MM.1S (cell line): Measurements from ENCODE around the gene HEPACAM.

ENCODE experiments used
- DNase-seq: peaks from one replicate; pipeline ENCODE4 v3.0.0-alpha.2; 2015
- H2AFZ ChIP-seq: fragments of 300-600 bp; sonication (generic); 2 replicates; pipeline ENCODE4 v1.6.0; 2016; ENCODE audit warnings: antibody characterized with exemption, low read length
- H3F3A ChIP-seq: fragments of 300-600 bp; sonication (generic); 2 replicates; pipeline ENCODE4 v1.6.1; 2016; ENCODE audit warnings: mild to moderate bottlenecking, antibody characterized with exemption, low read length, moderate library complexity, mixed read lengths; ENCODE audit not compliant: insufficient read depth
- H3K27ac ChIP-seq: fragments of 300-600 bp; sonication (generic); 2 replicates; pipeline ENCODE4 v1.5.1; 2016; ENCODE audit warnings: mild to moderate bottlenecking, low read length
- H3K27me3 ChIP-seq: fragments of 300-600 bp; sonication (generic); replicated peaks from 2 replicates; pipeline ENCODE4 v1.6.0; 2016; ENCODE audit warnings: low read length; ENCODE audit not compliant: insufficient read depth
- H3K36me3 ChIP-seq: fragments of 300-600 bp; sonication (generic); replicated peaks from 2 replicates; pipeline ENCODE4 v1.6.1; 2016; ENCODE audit warnings: mild to moderate bottlenecking, low read length, mixed read lengths; ENCODE audit not compliant: insufficient read depth
- H3K4me1 ChIP-seq: fragments of 300-600 bp; sonication (generic); 2 replicates; pipeline ENCODE4 v1.6.1; 2016; ENCODE audit warnings: low read length, mixed read lengths
- H3K4me2 ChIP-seq: fragments of 300-600 bp; sonication (generic); 2 replicates; pipeline ENCODE4 v1.6.0; 2016; ENCODE audit warnings: low read depth, low read length
- H3K4me3 ChIP-seq: fragments of 300-600 bp; sonication (generic); 2 replicates; pipeline ENCODE4 v1.5.1; 2016; ENCODE audit warnings: low read length, mixed read lengths
- H3K79me2 ChIP-seq: fragments of 300-600 bp; sonication (generic); 2 replicates; pipeline ENCODE4 v1.6.1; 2016; ENCODE audit warnings: mixed run types, low read length, mixed read lengths
- H3K9ac ChIP-seq: fragments of 300-600 bp; sonication (generic); 2 replicates; pipeline ENCODE4 v1.6.1; 2016; ENCODE audit warnings: low read length, mixed read lengths
- H3K9me2 ChIP-seq: fragments of 300-600 bp; sonication (generic); replicated peaks from 2 replicates; pipeline ENCODE4 v1.6.1; 2016; ENCODE audit warnings: mild to moderate bottlenecking, low read length, mixed read lengths; ENCODE audit not compliant: insufficient read depth
- H3K9me3 ChIP-seq: fragments of 300-600 bp; sonication (generic); replicated peaks from 2 replicates; pipeline ENCODE4 v1.6.1; 2016; ENCODE audit warnings: mild to moderate bottlenecking, low read length, mixed read lengths; ENCODE audit not compliant: insufficient read depth
- H4K20me1 ChIP-seq: fragments of 300-600 bp; sonication (generic); 2 replicates; pipeline ENCODE4 v1.6.1; 2016; ENCODE audit warnings: mild to moderate bottlenecking, low read length, moderate library complexity, mixed read lengths; ENCODE audit not compliant: insufficient read depth
- CTCF ChIP-seq: fragments of 300-600 bp; sonication (generic); IDR thresholded peaks from 2 replicates; pipeline ENCODE4 v1.5.1; 2016; ENCODE audit warnings: antibody characterized with exemption, low read length, mixed read lengths
- EZH2 ChIP-seq: fragments of 300-600 bp; sonication (generic); optimal IDR thresholded peaks from 2 replicates; pipeline ENCODE3; 2017; ENCODE audit warnings: low read depth, mild to moderate bottlenecking, antibody characterized with exemption, low read length, mixed read lengths
- EZH2phosphoT487 ChIP-seq: fragments of 300-600 bp; sonication (generic); IDR thresholded peaks from 2 replicates; pipeline ENCODE4 v1.6.1; 2018; ENCODE audit warnings: antibody characterized with exemption, low read length

HEPACAM gene

GRCh38 chr11:124928942-124929665, 6.7 kb downstream of the HEPACAM start:
- Histone ChIP-seq H3K4me1 (peaks cover 17% of the 10 kb centered on the region), H3K9me2 (no peaks in the 10 kb centered on the region), H4K20me1 (no peaks in the 10 kb centered on the region), H3K9ac (no peak overlapping the region), H3K9me3 (no peaks in the 10 kb centered on the region), H3K27ac (no peak overlapping the region), H3K79me2 (no peaks in the 10 kb centered on the region), H3K4me2 (no peak overlapping the region), H3F3A (peaks cover 10% of the 10 kb centered on the region), H3K27me3 (no peaks in the 10 kb centered on the region), H3K4me3 (no peak overlapping the region), H2AFZ (no peak overlapping the region), H3K36me3 (no peaks in the 10 kb centered on the region)
- TF ChIP-seq CTCF = no peak
- TF ChIP-seq EZH2phosphoT487 = no peak
- TF ChIP-seq EZH2 = no peak
- DNase-seq = no peak

- no peaks in the 10 kb centered on the region for H3K4me1 ChIP-seq
- H3K27me3 ChIP-seq = peaks cover 12% of the 10 kb centered on the region
- no peak overlapping the region for H3K9ac ChIP-seq
Observed at GRCh38 chr11:124923296-124923695, 12.6 kb downstream of the HEPACAM start.

GRCh38 chr11:124922831-124923230, 13.0 kb downstream of the HEPACAM start:
- Histone ChIP-seq H3K9me2 (no peaks in the 10 kb centered on the region), H4K20me1 (no peaks in the 10 kb centered on the region), H3K36me3 (no peaks in the 10 kb centered on the region), H3K27ac (no peak overlapping the region), H3K4me3 (no peak overlapping the region), H3K79me2 (no peaks in the 10 kb centered on the region), H3K9me3 (no peaks in the 10 kb centered on the region), H3K4me1 (no peaks in the 10 kb centered on the region), H3K27me3 (peaks cover 12% of the 10 kb centered on the region), H3K4me2 (no peak overlapping the region), H2AFZ (no peak overlapping the region), H3K9ac (no peak overlapping the region), H3F3A (no peaks in the 10 kb centered on the region)
- no peak for DNase-seq
- TF ChIP-seq EZH2phosphoT487 = no peak
- TF ChIP-seq CTCF = no peak
- no peak for TF ChIP-seq EZH2

More at GRCh38 chr11:124923296-124923695, 12.6 kb downstream of the HEPACAM start:
- H4K20me1 ChIP-seq = no peaks in the 10 kb centered on the region
- no peak for DNase-seq
- H2AFZ ChIP-seq = no peak overlapping the region
- no peak overlapping the region for H3K4me3 ChIP-seq
- no peaks in the 10 kb centered on the region for H3F3A ChIP-seq
- H3K4me2 ChIP-seq = no peak overlapping the region
- H3K79me2 ChIP-seq = no peaks in the 10 kb centered on the region
- no peak overlapping the region for H3K27ac ChIP-seq
- TF ChIP-seq EZH2 = no peak
- no peak for TF ChIP-seq EZH2phosphoT487
- TF ChIP-seq CTCF = no peak
- no peaks in the 10 kb centered on the region for H3K9me2 ChIP-seq
- H3K36me3 ChIP-seq = no peaks in the 10 kb centered on the region
- H3K9me3 ChIP-seq = no peaks in the 10 kb centered on the region
